CD14-positive monocyte (primary cell): ENCODE results near the gene CDH22. TPM values are rescaled to one million over a fixed set of nuclear protein-coding genes. Genes with fewer than 3 reads are reported as not detected.

Source experiments
- DNase-seq, 3 donors: peaks; one replicate each; pipeline ENCODE4 v3.0.0-alpha.2; 2011 to 2022
- H2AFZ ChIP-seq: 2 replicates; pipeline ENCODE4 v1.6.0; 2012; ENCODE audit warnings: mild to moderate bottlenecking, low read depth, low read length, inconsistent platforms; ENCODE audit not compliant: insufficient read depth, poor library complexity, severe bottlenecking
- H3K27ac ChIP-seq, 2 donors: 1 replicate in 1 of 2; 2 replicates in 1 of 2; pipeline ENCODE4 v1.5.1; 2012 to 2013; ENCODE audit warnings: low read length in 2 of 2, control low read depth in 1 of 2, inconsistent platforms in 1 of 2, low read depth in 1 of 2, mild to moderate bottlenecking in 1 of 2
- H3K27me3 ChIP-seq, 2 donors: one replicate each; pipeline versions ENCODE4 v1.6.0 to v1.6.1; 2011 to 2013; ENCODE audit warnings: low read length in 2 of 2; ENCODE audit not compliant: control insufficient read depth in 2 of 2, insufficient read depth in 2 of 2
- H3K36me3 ChIP-seq, 2 donors: replicated peaks in 1 of 2; 1 replicate in 1 of 2; 2 replicates in 1 of 2; pipeline versions ENCODE4 v1.5.1 to v1.6.1; 2012 to 2013; ENCODE audit warnings: low read length in 2 of 2, control low read depth in 1 of 2, inconsistent platforms in 1 of 2, mild to moderate bottlenecking in 1 of 2; ENCODE audit not compliant: insufficient read depth in 2 of 2, control insufficient read depth in 1 of 2
- H3K4me1 ChIP-seq, 2 donors: 1 replicate in 1 of 2; 2 replicates in 1 of 2; pipeline versions ENCODE4 v1.5.1 to v1.6.1; 2012 to 2013; ENCODE audit warnings: low read length in 2 of 2, control low read depth in 1 of 2, inconsistent platforms in 1 of 2, mild to moderate bottlenecking in 1 of 2, moderate library complexity in 1 of 2; ENCODE audit not compliant: insufficient read depth in 2 of 2, control insufficient read depth in 1 of 2
- H3K4me2 ChIP-seq: replicated peaks from 2 replicates; pipeline ENCODE3; 2012; ENCODE audit warnings: low read length, moderate library complexity, mild to moderate bottlenecking; ENCODE audit not compliant: poor library complexity, severe bottlenecking; ENCODE audit errors: extremely low read depth
- H3K4me3 ChIP-seq, 3 experiments: fragments of 200-600 bp in 1 of 3; sonication (generic) in 1 of 3; replicated peaks in 1 of 3; 1 replicate in 2 of 3; 2 replicates in 1 of 3; pipeline ENCODE4 v1.5.1; 2011 to 2013; ENCODE audit warnings: low read length in 3 of 3, mild to moderate bottlenecking in 3 of 3, control low read depth in 2 of 3, low read depth in 2 of 3, inconsistent platforms in 1 of 3, moderate library complexity in 1 of 3
- H3K79me2 ChIP-seq: 2 replicates; pipeline ENCODE4 v1.6.0; 2012; ENCODE audit warnings: mild to moderate bottlenecking, control low read depth, inconsistent platforms, low read length, moderate library complexity; ENCODE audit not compliant: insufficient read depth
- H3K9ac ChIP-seq: 2 replicates; pipeline ENCODE4 v1.6.0; 2017; ENCODE audit warnings: low read length, mild to moderate bottlenecking; ENCODE audit not compliant: insufficient read depth, poor library complexity, severe bottlenecking
- H3K9me3 ChIP-seq, 2 donors: replicated peaks in 1 of 2; 1 replicate in 1 of 2; 2 replicates in 1 of 2; pipeline versions ENCODE4 v1.5.1 to v1.6.1; 2012 to 2013; ENCODE audit warnings: low read length in 2 of 2, control low read depth in 1 of 2; ENCODE audit not compliant: control insufficient read depth in 1 of 2, insufficient read depth in 1 of 2
- H4K20me1 ChIP-seq: 2 replicates; pipeline ENCODE4 v1.6.0; 2012; ENCODE audit warnings: mild to moderate bottlenecking, low read length, control low read depth, moderate library complexity; ENCODE audit not compliant: insufficient read depth
- H3K27ac Mint-ChIP-seq, 7 donors: one replicate each; pipeline ENCODE4 v1.8.0; 2020; ENCODE audit warnings: mild to moderate bottlenecking in 7 of 7, mixed read lengths in 7 of 7, moderate library complexity in 6 of 7, inconsistent platforms in 2 of 7
- H3K27me3 Mint-ChIP-seq, 3 donors: one replicate each; pipeline ENCODE4 v1.8.0; 2021 to 2022; ENCODE audit warnings: low read depth in 3 of 3, mild to moderate bottlenecking in 3 of 3, mixed read lengths in 3 of 3, moderate library complexity in 3 of 3, inconsistent platforms in 1 of 3
- H3K36me3 Mint-ChIP-seq, 2 donors: one replicate each; pipeline ENCODE4 v1.8.0; 2020; ENCODE audit warnings: mixed read lengths in 2 of 2, inconsistent platforms in 1 of 2, mild to moderate bottlenecking in 1 of 2
- H3K4me1 Mint-ChIP-seq: one replicate; pipeline ENCODE4 v1.8.0; 2020; ENCODE audit warnings: mild to moderate bottlenecking, mixed read lengths
- H3K4me3 Mint-ChIP-seq, 2 donors: one replicate each; pipeline ENCODE4 v1.8.0; 2020; ENCODE audit warnings: mild to moderate bottlenecking in 2 of 2, mixed read lengths in 2 of 2, moderate library complexity in 1 of 2
- H3K9me3 Mint-ChIP-seq, 7 donors: one replicate each; pipeline ENCODE4 v1.8.0; 2020 to 2022; ENCODE audit warnings: mixed read lengths in 7 of 7, mild to moderate bottlenecking in 6 of 7, moderate library complexity in 6 of 7, inconsistent platforms in 2 of 7
- CTCF ChIP-seq: fragments of 200-600 bp; IDR thresholded peaks from one replicate; pipeline ENCODE4 v1.8.0; 2022; ENCODE audit warnings: antibody characterized with exemption, mild to moderate bottlenecking
- WGBS: methylation state at CpG from one replicate; pipeline ENCODE4 v1.1.5; 2013; ENCODE audit warnings: missing lambda C conversion rate; ENCODE audit not compliant: insufficient coverage; 5-methylcytosine and 5-hydroxymethylcytosine counted together
- intact Hi-C, 2 donors: fragments of 100-400 bp; cut with micrococcal nuclease; formaldehyde crosslinking; loops; one replicate each; pipeline versions ENCODE4 v1.15.0 to v1.15.1; 2023
- polyA plus RNA-seq, 3 donors: library from polyadenylated mRNA; depleted of rRNA in 1 of 3; unstranded in 2 of 3; stranded (reverse) in 1 of 3; fragments of 300-500 nt in 2 of 3; fragments of >200 nt in 1 of 3; fragmentation: Illumina TruSeq in 2 of 3; gene quantifications; 1 replicate in 2 of 3; 2 replicates in 1 of 3; pipeline ENCODE4 v1.2.3, GENCODE V29; 2012 to 2021

CDH22 gene
- polyA plus RNA-seq, 3 donors: not detected

GRCh38 chr20:46332373-46333160 lies 24.3 kb upstream of the CDH22 start:
- no peak overlapping the region for H2AFZ ChIP-seq
- no peak overlapping the region for H3K9ac ChIP-seq
- WGBS: 90% methylated on average over 8 of the region's 12 CpGs
- H3K4me3 ChIP-seq: no peak overlapping the region
- no peaks in the 10 kb centered on the region for H3K4me1 ChIP-seq
- intact Hi-C loops: no loop called here
- H3K9me3 Mint-ChIP-seq: peaks cover 0 to 2% (median 0%) of the 10 kb centered on the region in 7 donors
- peaks cover 4 to 9% (median 6%) of the 10 kb centered on the region in 3 donors for H3K27me3 Mint-ChIP-seq
- H3K4me3 Mint-ChIP-seq: no peak overlapping the region
- peaks cover 0 to 3% of the 10 kb centered on the region in 2 donors for H3K27me3 ChIP-seq
- no peaks in the 10 kb centered on the region for H3K36me3 Mint-ChIP-seq
- no peak overlapping the region for H3K27ac ChIP-seq
- no peak for TF ChIP-seq CTCF
- H3K4me1 Mint-ChIP-seq: no peaks in the 10 kb centered on the region
- no peaks in the 10 kb centered on the region for H4K20me1 ChIP-seq
- no peaks in the 10 kb centered on the region for H3K36me3 ChIP-seq
- H3K27ac Mint-ChIP-seq: no peak overlapping the region
- H3K79me2 ChIP-seq: no peaks in the 10 kb centered on the region
- DNase-seq: no peak
- H3K9me3 ChIP-seq: no peaks in the 10 kb centered on the region
- H3K4me2 ChIP-seq: no peak overlapping the region

GRCh38 chr20:46331611-46332361 lies 23.5 kb upstream of the CDH22 start:
- peaks cover 4 to 9% (median 5%) of the 10 kb centered on the region in 3 donors for H3K27me3 Mint-ChIP-seq
- no peak overlapping the region for H3K27ac Mint-ChIP-seq
- H3K36me3 Mint-ChIP-seq: no peaks in the 10 kb centered on the region
- no peak for TF ChIP-seq CTCF
- H3K4me3 Mint-ChIP-seq: no peak overlapping the region
- H3K4me2 ChIP-seq: no peak overlapping the region
- H3K79me2 ChIP-seq: no peaks in the 10 kb centered on the region
- WGBS: 95% methylated on average over 10 of the region's 13 CpGs
- no peak overlapping the region for H2AFZ ChIP-seq
- H4K20me1 ChIP-seq: no peaks in the 10 kb centered on the region
- no peak overlapping the region for H3K27ac ChIP-seq
- H3K9me3 Mint-ChIP-seq: peaks cover 0 to 2% (median 0%) of the 10 kb centered on the region in 7 donors
- H3K4me3 ChIP-seq: no peak overlapping the region
- DNase-seq: no peak
- intact Hi-C loops: no loop called here
- H3K4me1 ChIP-seq: no peaks in the 10 kb centered on the region
- H3K36me3 ChIP-seq: no peaks in the 10 kb centered on the region
- no peaks in the 10 kb centered on the region for H3K9me3 ChIP-seq
- no peaks in the 10 kb centered on the region for H3K4me1 Mint-ChIP-seq
- no peak overlapping the region for H3K9ac ChIP-seq
- peaks cover 0 to 3% of the 10 kb centered on the region in 2 donors for H3K27me3 ChIP-seq
